Hippocampal formation (tissue), 2 donors: ENCODE results near the gene RNU1-3.
"Not testable (repeated sequence)": the region's sequence is repeated elsewhere in the genome, so short reads cannot be mapped to it uniquely, and the experiment has no call there.

Experiments
- DNase-seq, 2 donors: peaks; one replicate each; lab custom pipeline; 2025; lab: John Stamatoyannopoulos, UW

Gene RNU1-3

DNA sequence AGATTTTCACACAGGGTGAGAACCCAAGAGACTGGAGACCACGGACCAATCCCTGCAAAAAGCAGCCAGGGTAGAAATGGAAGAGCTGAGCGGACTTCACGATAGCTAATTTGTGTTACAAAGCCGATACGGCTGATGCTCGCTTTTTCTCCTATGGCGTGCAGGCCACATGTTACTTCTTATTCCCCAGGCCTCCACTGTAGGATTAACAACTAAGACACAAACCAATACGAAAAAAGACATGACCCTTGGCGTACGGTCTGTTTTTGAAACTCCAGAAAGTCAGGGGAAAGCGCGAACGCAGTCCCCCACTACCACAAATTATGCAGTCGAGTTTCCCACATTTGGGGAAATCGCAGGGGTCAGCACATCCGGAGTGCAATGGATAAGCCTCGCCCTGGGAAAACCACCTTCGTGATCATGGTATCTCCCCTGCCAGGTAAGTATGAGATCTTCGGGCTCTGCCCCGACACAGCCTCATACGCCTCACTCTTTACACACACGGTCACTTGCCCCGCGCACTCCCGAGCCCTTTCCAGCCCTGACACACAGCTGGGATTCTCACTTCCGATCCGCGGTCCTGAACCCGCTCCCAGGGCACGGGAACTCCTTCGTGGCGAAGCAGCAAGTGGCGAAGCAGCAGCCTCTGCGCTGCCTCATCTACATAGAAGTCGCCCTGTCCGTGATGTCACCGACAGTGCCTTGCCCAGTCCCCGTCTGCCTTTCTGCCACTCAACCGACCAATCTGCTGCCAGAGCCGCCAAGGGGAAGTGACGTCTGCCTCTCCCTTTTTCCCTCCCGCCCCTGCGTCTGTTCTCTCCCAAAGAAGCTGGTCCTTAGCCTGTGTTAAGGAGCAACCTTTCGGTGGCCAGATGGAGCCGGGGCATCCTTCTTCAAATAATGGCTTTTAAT, at the start of gene RNU1-3:
Gene RNU1-3 (minus strand): TSS at position 447 of the 912 bp plus-strand sequence.
- not testable (repeated sequence) for DNase-seq

- DNase-seq: not testable (repeated sequence)
These were observed 46.7 kb upstream of the RNU1-3 start for GRCh38 chr1:16713480-16713879.

GRCh38 chr1:16712984-16713383, 46.2 kb upstream of the RNU1-3 start:
- DNase-seq: not testable (repeated sequence)

DNA sequence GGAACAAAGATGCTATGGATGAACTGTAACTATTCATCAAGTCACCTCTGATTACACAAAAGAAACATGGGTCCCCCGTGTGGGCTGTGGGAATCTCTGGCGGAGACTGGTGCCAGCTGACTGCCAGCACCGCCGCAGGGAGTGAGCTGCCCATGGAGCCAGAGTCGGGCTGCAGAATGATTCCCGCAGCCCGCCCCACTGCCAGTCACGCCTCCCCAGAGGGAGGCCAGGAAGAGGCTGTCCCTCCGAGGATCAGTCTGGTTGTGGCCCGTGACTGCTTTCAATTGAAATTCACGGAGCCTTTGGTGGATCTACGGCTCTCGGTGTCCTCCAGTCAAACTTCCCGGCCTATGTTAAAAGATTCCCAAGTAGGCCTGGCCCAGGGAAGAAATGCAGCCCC, 45.8 kb upstream of the RNU1-3 start:
- DNase-seq: not testable (repeated sequence)

DNA sequence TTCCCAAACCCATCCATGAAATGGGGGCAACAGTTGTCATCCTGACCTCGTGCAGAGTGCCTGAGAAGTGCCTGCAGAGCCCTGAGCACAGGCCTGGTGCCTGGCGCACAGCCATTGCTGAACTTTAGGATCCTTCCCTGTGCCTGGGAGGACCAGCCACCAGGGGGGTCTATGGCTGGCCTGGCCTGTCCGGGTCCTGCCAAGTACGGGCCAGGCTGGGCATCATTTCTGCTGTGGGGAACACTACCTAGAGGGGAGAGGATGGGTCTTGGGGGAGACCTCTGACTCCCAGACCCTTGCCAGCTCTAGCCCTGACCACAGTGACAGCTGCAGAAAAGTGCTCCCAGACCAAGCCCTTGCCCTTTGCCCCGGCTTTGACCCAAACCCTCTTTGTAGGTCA, 45.4 kb upstream of the RNU1-3 start:
- DNase-seq: not testable (repeated sequence)

- not testable (repeated sequence) for DNase-seq
These were observed 43.9 kb upstream of the RNU1-3 start for GRCh38 chr1:16710618-16711017.

DNA sequence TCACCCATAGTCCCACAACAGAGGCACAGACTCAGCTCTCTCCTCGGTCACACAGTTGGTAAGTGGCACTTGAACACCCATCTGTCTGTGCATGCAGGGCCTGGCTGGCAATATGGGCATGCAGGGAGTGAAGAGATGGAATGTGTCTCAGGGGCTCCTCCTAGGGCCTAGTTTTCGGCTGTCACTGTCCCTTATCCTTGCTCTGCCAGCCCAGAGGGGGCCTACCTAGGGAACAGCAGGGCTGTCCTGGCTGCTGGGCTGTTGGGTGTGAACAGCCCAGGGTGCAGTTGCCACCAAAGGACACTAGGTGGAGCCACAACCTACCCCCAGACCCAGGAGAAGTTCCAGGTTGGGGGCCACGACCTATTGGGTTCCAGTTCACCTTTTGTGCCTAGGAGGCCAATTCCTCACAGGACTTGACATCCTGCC, 42.9 kb upstream of the RNU1-3 start:
- DNase-seq: not testable (repeated sequence)

DNA sequence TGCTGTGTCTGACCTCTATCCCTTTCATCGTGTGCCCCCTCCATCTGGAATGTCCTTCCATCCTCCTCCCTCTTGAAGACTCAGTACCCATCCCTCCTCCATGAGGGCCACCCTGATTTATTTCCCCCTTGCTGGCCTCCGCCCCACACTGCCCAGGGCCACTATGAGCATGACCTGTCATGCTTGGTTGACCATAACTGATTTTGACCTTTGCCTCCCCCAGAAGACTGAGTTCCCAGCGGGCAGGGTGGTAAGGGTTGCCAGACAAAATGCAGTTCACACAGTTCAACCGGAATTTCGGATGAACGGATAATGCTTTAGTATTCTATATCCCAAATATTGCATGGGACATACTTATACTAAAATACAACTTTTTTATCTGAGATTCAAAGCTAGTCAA, 42.0 kb upstream of the RNU1-3 start:
- not testable (repeated sequence) for DNase-seq

DNA sequence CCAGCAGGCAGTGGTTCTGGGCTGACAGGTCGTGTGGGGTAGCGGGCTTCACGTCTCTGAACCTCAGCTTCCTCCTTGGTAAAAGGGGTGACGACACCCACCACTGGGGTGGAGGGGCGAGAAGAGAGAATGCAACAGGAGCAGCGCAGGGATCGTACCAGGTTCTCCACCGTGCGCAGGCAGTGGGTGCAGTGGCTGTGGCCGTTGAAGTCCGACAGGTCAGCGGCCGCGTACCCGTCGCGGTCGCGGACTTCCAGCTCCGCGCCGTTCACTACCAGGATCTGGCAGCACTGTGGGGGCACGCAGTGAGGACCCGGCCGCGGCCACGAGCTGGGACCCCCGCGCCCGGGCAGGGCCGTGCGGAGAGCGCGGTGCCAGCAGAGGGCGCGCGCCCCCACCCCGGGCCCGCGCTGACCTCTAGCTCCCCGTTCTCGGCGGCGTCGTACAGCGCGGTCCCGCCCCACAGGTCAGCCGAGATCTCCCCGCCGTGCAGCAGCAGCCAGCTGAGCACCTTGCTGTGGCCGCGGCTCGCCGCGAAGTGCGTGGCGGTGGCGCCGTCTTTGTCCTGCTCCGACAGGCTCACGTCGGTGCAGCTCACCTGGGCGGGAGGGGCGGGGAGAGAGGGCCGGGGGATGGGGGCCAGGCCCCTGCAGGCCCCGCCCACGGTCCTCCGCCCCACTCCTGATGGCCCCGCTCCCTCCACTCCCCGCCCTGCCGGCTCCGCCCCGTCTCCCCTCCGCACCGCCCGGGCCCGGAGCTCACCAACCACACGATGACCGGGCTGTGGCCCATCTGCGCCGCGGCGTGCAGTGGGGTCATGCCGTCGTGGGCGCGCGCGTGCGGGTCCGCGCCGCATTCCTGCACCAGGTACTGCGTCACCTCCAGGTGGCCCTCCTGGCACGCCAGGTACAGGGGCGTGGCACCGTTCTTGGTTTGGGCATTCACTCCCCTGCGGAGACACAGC, 40.7 kb upstream of the RNU1-3 start:
- DNase-seq: not testable (repeated sequence)

DNA sequence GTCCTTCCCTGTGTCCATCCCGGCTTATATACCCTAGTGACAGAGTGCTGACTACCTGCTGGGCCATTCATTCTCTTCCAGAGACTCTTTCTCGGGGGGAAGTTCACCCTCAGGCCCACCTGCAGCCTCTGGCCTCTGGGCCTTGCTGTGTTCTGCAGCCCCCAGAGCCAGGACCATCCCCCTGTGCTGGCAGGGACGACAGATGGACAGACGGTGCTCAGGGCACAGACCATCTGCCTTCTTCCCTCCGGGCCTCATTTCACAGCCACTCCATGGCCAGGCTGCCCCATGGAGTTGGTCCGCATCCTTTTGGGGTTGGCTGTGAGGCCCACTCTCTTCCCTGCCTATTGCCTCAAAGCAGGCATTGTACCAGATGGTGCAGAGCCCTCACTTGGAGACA, 39.6 kb upstream of the RNU1-3 start:
- not testable (repeated sequence) for DNase-seq

GRCh38 chr1:16704502-16705100, 37.9 kb upstream of the RNU1-3 start:
- DNase-seq: not testable (repeated sequence)

DNA sequence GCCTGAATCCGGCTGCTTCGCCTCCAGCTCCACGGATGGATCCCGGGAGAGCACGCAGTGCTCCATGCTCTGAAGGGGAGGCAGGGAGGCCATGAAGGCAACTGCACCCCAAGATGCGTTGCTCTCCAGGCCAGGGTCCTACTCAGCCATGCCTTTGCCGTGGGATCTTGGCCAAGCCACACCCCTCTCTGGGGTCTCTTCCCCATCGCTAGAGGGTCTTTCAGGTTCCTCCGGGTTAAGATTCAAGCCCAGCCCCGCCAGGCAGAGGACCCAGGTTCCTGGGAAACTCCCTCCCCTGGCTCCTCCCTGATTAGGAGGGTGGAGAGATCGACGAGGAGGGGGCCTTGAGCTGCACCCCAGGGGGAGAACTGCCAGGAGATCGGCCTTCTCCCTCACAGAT, 37.3 kb upstream of the RNU1-3 start:
- DNase-seq: not testable (repeated sequence)

- not testable (repeated sequence) for DNase-seq
These were observed 36.9 kb upstream of the RNU1-3 start for GRCh38 chr1:16703602-16704001.

DNA sequence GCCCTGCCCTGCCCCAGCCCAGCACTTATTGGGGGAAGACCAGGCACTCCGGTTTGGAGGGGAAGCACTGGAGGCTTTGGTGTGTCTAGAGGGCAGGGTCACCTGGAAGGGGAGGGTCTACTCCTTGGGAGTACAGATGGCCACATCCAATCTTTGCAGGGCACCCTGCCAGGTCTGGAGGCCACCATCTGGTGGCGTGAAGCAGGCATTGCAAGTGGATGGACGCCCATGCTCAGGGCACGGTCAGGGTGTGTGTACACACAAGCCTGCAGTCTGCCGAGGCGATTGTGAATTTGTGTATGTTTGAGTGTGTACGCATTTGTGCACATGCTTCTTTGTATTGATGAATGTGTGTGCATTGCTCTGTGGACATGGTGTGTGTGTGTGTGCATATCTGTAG, 36.4 kb upstream of the RNU1-3 start:
- not testable (repeated sequence) for DNase-seq

- DNase-seq: not testable (repeated sequence)
These were observed 35.5 kb upstream of the RNU1-3 start for GRCh38 chr1:16702280-16702679.

DNA sequence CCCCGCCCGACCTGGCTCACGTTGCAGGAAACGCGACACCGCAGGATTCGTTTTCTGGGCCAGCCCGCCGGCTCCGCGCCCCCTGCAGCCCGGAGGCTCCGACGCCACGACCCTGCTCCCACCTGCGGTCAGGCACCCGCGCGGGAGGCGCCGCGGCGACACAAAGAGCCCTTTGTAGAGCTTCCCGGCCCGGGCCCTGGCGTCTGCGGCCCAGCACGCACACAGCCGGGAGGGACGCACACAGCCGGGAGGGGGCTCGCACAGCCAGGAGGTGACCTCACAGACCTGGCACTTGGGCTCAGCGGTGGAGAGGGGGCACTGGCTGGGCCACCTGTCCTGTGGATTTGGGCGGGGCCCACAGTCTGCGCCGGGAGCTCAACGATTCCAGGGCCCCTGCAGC, 34.4 kb upstream of the RNU1-3 start:
- not testable (repeated sequence) for DNase-seq

- not testable (repeated sequence) for DNase-seq
These were observed 33.6 kb upstream of the RNU1-3 start for GRCh38 chr1:16700138-16700895.

DNA sequence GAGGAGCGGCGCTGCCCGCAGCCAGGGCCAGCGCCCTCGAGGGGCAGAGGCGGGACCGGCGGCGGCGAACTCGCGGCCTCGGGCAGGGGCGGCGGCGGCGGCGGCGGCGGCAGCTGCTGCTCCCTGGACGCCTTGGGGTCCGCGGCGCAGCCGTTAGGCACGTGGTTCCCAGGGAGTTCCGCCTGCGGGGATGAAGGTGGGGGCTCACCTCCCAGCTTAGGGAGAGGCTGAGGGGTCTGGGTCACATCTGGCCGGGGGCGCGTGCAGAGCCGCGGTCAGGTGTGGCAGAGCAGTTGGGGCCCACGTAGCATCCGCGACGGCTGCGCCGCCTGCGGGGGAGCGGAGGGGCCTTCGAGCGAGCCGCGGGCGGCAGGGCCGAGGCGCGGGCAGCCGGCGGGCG, 32.7 kb upstream of the RNU1-3 start:
- not testable (repeated sequence) for DNase-seq

DNA sequence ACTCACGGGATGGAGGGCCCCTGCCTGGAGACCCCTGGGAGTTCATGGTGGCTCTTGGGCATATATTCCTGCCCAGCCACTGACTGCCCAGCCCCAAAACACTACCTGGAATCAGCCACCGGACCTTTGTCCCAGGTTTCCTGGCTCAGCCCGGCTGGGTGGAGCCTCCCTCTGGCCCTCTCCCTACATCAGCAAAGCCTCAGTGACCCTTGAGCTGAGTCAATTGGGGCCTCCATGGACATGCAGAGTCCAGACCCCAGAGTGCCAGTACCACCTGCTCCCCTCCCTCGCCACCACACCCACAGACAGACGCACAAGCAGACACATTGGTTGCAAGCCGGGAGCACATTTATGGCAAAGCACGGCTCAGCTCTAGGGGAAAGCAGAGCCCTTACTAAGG, 30.4 kb upstream of the RNU1-3 start:
- DNase-seq: not testable (repeated sequence)

DNA sequence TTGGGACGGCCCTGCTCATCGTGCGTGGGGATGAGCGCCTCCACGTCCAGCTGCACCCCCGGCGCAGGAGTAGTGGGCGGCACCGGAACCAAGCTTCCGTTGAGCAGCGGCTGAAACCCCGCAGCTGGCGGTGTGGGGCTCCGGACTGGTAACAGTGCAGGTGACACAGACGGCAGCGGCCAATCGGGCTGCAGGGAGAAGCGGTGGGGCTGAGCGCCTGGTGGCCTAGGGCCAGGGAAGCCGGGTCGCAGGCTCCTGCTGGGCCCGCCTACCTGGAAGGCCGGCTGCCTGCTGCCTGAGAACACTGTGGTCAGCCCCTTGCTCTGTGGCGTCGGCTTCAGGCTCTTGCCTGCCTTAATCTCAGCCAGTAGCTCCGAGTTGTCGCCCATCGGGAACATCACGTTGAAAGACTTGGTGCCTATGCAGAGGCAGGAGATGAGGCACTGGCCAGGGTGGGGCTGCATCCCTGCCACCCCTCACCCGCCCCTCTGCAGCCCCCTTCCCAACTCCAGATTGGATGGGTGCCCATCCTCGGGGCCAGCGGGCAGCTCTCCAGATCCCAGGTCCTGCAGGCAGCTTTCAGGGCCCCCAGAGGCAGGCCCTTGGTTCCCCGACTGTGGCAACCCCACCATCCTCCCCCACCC, 29.9 kb upstream of the RNU1-3 start:
- DNase-seq: not testable (repeated sequence)

DNA sequence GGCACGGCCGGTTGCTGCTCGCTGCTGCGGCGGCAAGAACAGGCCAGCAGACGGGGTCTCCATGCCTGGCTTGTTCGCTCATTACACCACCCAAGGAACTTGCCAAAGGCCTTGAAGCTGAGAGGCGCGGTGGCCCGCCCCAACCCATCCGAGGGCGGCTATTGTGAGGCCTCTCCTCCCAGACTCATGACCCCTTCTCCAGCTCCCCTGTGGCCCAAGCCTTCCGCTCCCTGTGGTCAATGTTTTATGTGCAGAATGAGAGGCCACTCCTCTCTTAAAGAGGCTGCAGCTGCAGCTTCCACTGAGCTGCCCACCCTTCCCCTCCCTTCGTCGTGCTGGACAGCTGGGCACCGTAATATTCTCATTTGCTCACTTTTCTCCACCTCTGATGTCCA, 27.6 kb upstream of the RNU1-3 start:
- not testable (repeated sequence) for DNase-seq
